Measurements from ENCODE around the gene ZNF423.

GRCh38 chr16:49545741-49546448 lies 310.0 kb downstream of the ZNF423 start:
- TF ChIP-seq CTCF (IDR thresholded peaks at IDR 0.05) = no peak
- TF ChIP-seq POLR2A (IDR thresholded peaks at IDR 0.05) = no peak
